ENCODE results near the gene VPS36. TPM values are rescaled to one million over a fixed set of nuclear protein-coding genes. Genes with fewer than 3 reads are reported as not detected.

VPS36 gene
- total and polyA plus RNA-seq, 2 of the 8 experiments (the other 6 are each of a cell fraction or from before 2014, with no cell fraction given): 14.1 to 19.8 TPM

DNA sequence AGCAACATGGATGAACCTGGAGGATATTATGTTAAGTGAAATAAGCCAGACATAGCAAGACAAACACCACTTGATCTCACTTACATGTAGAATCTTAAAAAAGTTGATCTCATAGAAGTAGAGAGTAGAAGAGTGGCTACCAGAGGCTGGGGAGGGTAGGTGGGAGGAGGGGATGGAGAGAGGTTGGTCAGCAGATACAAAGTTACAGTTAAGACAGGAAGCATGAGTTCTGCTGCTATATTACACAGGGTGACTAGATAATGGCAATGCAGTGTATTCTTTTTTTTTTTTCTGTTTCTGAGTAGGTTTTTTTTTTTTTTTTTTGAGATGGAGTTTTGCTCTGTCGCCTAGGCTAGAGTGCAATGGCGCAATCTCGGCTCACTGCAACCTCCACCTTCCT is 29.2 kb downstream of the VPS36 start:
- Histone ChIP-seq H3K36me3 (ENCODE audit: control insufficient read depth in 2 of 4, insufficient read depth in 4 of 4, low read length in 3 of 4) (peaks cover 0 to 21% (median 6%) of the 10 kb centered on the region in 4 experiments; a peak in 3 of 8 replicates), H3K23ac (ENCODE audit: insufficient read length) (no peak overlapping the region), H3K27me3 (replicated peaks in 1 of 4; ENCODE audit: control insufficient read depth in 3 of 4, extremely low read depth in 1 of 4, insufficient read depth in 3 of 4, low read length in 3 of 4) (no peaks in the 10 kb centered on the region), H3K9ac (replicated peaks in 1 of 4; ENCODE audit: extremely low read depth in 1 of 4, low read depth in 3 of 4, low read length in 3 of 4) (no peak overlapping the region), H3K4me1 (replicated peaks in 1 of 4; ENCODE audit: control insufficient read depth in 3 of 4, insufficient read depth in 4 of 4, low read length in 3 of 4) (no peaks in the 10 kb centered on the region), H4K8ac (ENCODE audit: extremely low read depth, insufficient read depth, low read length) (no peak overlapping the region), H3K56ac (replicated peaks; ENCODE audit: insufficient read length, low read depth, low read length) (no peak overlapping the region), H4K5ac (ENCODE audit: insufficient read length, low read depth, low read length) (no peak overlapping the region), H3K4ac (replicated peaks; ENCODE audit: insufficient read length, low read depth, low read length) (no peak overlapping the region), H3K23me2 (ENCODE audit: low read depth, low read length) (no peaks in the 10 kb centered on the region), H2BK12ac (ENCODE audit: low read depth, low read length) (no peak overlapping the region), H2AK5ac (ENCODE audit: low read depth, low read length) (no peak overlapping the region), H3K9me3 (ENCODE audit: insufficient read depth in 2 of 2, low read depth in 1 of 2, low read length in 1 of 2) (no peaks in the 10 kb centered on the region), H2BK20ac (ENCODE audit: low read length) (no peak overlapping the region), H3K79me2 (ENCODE audit: control insufficient read depth in 1 of 2, insufficient read depth in 2 of 2, low read length in 2 of 2) (no peaks in the 10 kb centered on the region), H3K4me3 (ENCODE audit: extremely low read depth in 1 of 4, insufficient read depth in 2 of 4, low read depth in 3 of 4, low read length in 4 of 4) (no peak overlapping the region), H3K18ac (ENCODE audit: extremely low read depth, low read length) (no peak overlapping the region), H2BK15ac (ENCODE audit: low read length) (no peak overlapping the region), H3K14ac (ENCODE audit: insufficient read length) (no peak overlapping the region), H4K20me1 (replicated peaks in 1 of 2; ENCODE audit: control insufficient read depth in 1 of 2, insufficient read depth in 2 of 2, low read length in 2 of 2) (no peaks in the 10 kb centered on the region), H2BK120ac (replicated peaks; ENCODE audit: low read depth, low read length) (no peak overlapping the region), H2AFZ (ENCODE audit: low read length) (no peak overlapping the region), H2BK5ac (ENCODE audit: low read depth, low read length) (no peak overlapping the region), H3K27ac (ENCODE audit: low read depth, low read length) (no peak overlapping the region), H3K79me1 (ENCODE audit: low read depth, low read length) (no peaks in the 10 kb centered on the region), H4K91ac (replicated peaks; ENCODE audit: insufficient read length, low read length) (no peak overlapping the region), H3K4me2 (ENCODE audit: insufficient read depth in 1 of 2, low read depth in 2 of 2, low read length in 2 of 2) (no peak overlapping the region)
- POLR2A ChIA-PET (ENCODE audit: partially characterized antibody): interaction anchor here (0.8 kb wide), 1 partner anchor 247 kb away, joined by 3 read pairs; no protein-coding TSS in a partner anchor
- no peak for FAIRE-seq
- CTCF ChIA-PET (ENCODE audit: partially characterized antibody): no interaction called here
- WGBS, 2 experiments (ENCODE audit: extremely low coverage in 1 of 2, insufficient coverage in 1 of 2, insufficient read length in 1 of 2, insufficient replicate concordance in 2 of 2, low coverage in 1 of 2, low lambda C conversion rate in 2 of 2, missing lambda C conversion rate in 1 of 2): 100% methylated on average over 2 of the region's 3 CpGs; no CpG with 5 or more reads in 1 of the 2 experiments
- no peak for DNase-seq (ENCODE audit: low read depth in 1 of 2, low spot score in 2 of 2)
- TF ChIP-seq CEBPB (IDR thresholded peaks at IDR 0.05; ENCODE audit: low read depth, low read length) (no peak), RAD21 (IDR thresholded peaks at IDR 0.05 in 1 of 2, conservative IDR thresholded peaks at IDR 0.05 in 1 of 2; ENCODE audit: low read depth in 2 of 2, low read length in 2 of 2) (no peak), PHF8 (conservative IDR thresholded peaks at IDR 0.05; ENCODE audit: low read depth, low read length) (no peak), CHD1 (IDR thresholded peaks at IDR 0.05; ENCODE audit: low read depth, low read length) (no peak), CBX8 (IDR thresholded peaks at IDR 0.05; ENCODE audit: borderline replicate concordance, low read depth, low read length) (no peak)

Measured in H1 (cell line).